ENCODE measurements around the gene NUP205.

NUP205 gene

DNA sequence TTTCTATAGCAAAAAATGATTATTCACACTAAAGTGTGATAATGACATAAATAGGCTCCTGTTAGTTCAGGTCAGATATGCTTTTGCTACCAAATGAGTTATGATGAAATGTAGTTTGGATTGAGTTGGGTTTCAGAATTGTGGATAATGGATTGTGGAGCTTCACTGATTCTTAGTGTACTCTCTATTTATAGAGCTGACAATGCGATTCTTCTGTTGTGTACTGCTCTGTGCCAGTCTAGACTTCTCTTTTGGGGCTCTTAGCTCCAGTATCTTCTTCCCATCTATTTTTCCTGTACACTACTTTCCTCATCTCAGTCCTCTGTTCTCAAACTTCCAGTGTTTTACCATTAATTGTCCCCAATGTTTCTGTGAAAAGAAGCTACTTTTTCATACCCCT is 112.1 kb downstream of the NUP205 start:
- Histone ChIP-seq H3K9me3 (ENCODE audit: low read length) (peaks cover 3% of the 10 kb centered on the region), H3K4me1 (ENCODE audit: insufficient read depth, low read length) (peaks cover 4% of the 10 kb centered on the region), H3K4me3 (ENCODE audit: low read length) (no peak overlapping the region), H3K27me3 (ENCODE audit: insufficient read depth, low read length) (no peaks in the 10 kb centered on the region), H2AFZ (ENCODE audit: low read depth, low read length) (no peak overlapping the region), H3K36me3 (ENCODE audit: insufficient read depth, low read length) (peaks cover 21% of the 10 kb centered on the region)

DNA sequence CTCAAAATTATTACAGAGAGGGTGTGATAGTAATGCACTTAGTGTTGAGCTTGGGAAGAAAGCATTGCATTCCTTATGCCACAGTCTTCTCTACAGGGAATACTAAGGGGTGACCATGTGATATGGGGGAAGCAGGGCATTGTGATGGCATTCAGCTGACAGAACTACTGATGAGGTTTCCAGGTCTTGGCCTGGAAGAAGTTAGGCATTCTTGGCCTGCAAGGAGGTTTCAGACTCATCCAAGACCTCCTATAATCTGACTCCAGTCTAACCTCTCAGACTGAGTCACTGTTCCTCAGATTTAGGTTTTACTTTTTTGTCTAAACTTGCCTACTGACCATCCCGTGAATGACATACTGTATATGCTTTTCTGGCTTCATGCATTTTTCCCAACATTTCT is 112.5 kb downstream of the NUP205 start:
- no peak overlapping the region for H3K4me3 ChIP-seq (ENCODE audit: low read length)
- no peak overlapping the region for H2AFZ ChIP-seq (ENCODE audit: low read depth, low read length)
- H3K9me3 ChIP-seq (ENCODE audit: low read length), result peaks cover 3% of the 10 kb centered on the region
- no peaks in the 10 kb centered on the region for H3K27me3 ChIP-seq (ENCODE audit: insufficient read depth, low read length)
- H3K36me3 ChIP-seq (ENCODE audit: insufficient read depth, low read length), result peaks cover 21% of the 10 kb centered on the region
- H3K4me1 ChIP-seq (ENCODE audit: insufficient read depth, low read length), result peaks cover 4% of the 10 kb centered on the region

DNA sequence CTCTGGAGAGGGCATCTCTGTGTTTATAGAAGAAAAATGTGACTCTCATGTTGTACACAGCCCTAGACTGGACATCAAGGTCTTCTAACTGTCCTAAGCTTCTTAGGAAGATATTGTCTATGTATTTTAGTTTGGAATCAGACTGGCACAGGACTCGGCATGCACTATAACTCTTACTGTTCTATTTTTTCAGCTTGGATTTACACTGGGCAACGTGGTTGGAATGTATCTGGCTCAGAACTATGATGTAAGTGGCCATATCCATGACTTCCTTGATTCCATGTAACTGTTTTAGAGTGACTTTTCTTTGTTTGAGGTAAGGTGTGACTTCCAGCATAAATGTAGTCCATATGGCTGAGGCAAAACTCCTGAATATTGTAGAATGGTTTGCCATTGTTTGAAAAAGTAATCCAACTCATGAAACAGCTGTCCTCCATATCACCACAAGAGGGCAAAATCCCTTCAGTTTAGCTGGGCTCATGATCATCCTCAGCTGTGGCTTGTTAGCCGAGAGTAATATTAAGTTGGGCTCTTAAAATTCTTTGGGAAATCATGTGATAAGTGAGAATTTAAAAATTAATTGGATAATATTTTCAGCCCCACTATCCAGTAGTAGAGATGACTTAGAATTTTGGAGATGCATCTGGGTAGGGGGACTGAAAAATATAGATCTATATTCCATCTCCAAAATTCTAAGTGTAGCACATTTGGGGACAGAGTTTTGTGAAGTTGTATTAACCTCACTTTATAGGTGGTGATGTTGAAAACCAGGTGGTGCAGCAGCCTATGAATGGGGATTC is 115.0 kb downstream of the NUP205 start:
- Histone ChIP-seq H3K4me3 (ENCODE audit: low read length) (no peak overlapping the region), H3K4me1 (ENCODE audit: insufficient read depth, low read length) (peaks cover 4% of the 10 kb centered on the region), H3K27me3 (ENCODE audit: insufficient read depth, low read length) (no peaks in the 10 kb centered on the region), H3K36me3 (ENCODE audit: insufficient read depth, low read length) (peaks cover 40% of the 10 kb centered on the region), H2AFZ (ENCODE audit: low read depth, low read length) (no peak overlapping the region), H3K9me3 (ENCODE audit: low read length) (peaks cover 3% of the 10 kb centered on the region)

DNA sequence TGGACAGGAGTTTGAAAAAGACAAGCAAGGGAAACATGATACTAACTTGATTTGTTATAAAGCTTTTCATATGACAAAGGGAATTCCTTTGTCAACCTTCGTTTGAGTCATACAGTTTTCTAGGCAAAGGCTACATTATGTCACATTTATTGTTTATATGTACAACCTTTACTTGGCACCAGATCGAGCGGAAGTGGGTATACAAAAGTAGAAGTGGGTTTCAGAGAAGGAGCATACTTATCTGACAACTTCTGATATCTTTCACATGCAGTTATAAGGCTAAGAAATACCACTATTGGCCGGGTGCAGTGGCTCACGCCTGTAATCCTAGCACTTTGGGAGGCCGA is 115.6 kb downstream of the NUP205 start:
- H3K9me3 ChIP-seq (ENCODE audit: low read length), result peaks cover 2% of the 10 kb centered on the region
- H2AFZ ChIP-seq (ENCODE audit: low read depth, low read length), result no peak overlapping the region
- peaks cover 46% of the 10 kb centered on the region for H3K36me3 ChIP-seq (ENCODE audit: insufficient read depth, low read length)
- no peaks in the 10 kb centered on the region for H3K27me3 ChIP-seq (ENCODE audit: insufficient read depth, low read length)
- H3K4me3 ChIP-seq (ENCODE audit: low read length), result no peak overlapping the region
- H3K4me1 ChIP-seq (ENCODE audit: insufficient read depth, low read length), result peaks cover 4% of the 10 kb centered on the region

DNA sequence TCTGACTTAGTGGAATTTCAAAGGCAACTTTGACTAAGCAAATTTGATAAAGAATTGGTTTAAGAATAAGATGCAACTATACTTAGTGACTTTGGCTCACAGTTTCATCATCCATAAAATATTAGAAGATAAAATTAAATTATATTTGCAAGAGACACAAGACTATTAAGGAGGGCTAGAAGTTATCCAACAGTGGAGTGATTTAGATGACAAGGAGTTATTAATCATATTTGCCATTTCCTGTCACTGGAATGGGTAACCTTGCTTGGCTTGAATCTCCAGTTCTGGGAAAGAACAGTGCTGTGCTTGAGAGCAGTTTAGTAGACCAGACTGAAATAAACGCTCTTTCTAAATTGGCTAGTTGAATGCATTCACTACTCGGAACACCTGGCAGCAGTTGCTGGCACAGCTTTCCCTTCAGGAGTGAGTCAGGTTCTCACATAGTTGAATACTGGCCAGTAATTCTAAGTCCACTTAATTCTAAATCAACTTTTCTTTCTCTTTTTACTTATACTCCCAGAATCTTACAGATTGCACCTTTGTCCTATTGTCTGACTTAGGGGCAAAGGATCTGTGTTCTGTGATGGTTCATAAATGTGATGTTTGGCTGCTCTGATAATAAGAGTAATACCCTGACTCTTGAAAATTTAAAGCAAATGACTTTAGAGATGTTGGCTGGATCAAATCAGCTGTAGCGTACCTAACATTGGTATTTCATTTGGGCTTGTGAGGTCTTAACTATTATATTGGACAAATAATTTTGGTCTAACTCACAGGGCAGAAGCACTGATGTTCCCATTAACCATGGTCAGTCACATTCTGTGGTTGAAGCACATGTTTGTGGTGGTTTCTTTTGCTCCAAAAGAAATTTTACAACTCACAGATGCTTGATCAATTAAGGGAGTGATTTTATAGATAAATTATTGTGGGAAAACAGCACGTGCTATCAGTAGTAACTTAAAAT is 121.2 kb downstream of the NUP205 start:
- H3K27me3 ChIP-seq (ENCODE audit: insufficient read depth, low read length), result no peaks in the 10 kb centered on the region
- no peak overlapping the region for H2AFZ ChIP-seq (ENCODE audit: low read depth, low read length)
- peaks cover 38% of the 10 kb centered on the region for H3K36me3 ChIP-seq (ENCODE audit: insufficient read depth, low read length)
- no peaks in the 10 kb centered on the region for H3K9me3 ChIP-seq (ENCODE audit: low read length)
- H3K4me3 ChIP-seq (ENCODE audit: low read length), result no peak overlapping the region
- H3K4me1 ChIP-seq (ENCODE audit: insufficient read depth, low read length), result no peaks in the 10 kb centered on the region

DNA sequence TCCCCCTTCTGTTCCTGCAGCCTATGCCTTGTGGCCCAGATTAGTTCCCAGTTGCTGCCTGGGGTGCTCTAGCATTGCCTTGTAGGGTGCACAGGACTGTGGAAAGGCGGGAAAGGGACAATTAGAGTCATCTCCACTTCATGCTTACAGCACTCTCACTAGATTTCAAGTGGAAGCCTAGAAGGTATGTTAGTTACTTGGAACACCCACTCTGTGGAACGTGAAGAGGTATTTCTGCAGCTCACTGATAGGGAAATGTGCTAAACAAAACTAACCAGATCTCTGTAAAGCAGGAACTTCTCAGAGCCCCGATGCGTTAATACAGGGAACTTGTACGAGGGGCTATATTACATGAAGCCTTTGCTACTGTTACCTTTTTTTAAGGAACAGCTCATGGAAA is 124.0 kb downstream of the NUP205 start:
- H3K36me3 ChIP-seq (ENCODE audit: insufficient read depth, low read length), result peaks cover 13% of the 10 kb centered on the region

DNA sequence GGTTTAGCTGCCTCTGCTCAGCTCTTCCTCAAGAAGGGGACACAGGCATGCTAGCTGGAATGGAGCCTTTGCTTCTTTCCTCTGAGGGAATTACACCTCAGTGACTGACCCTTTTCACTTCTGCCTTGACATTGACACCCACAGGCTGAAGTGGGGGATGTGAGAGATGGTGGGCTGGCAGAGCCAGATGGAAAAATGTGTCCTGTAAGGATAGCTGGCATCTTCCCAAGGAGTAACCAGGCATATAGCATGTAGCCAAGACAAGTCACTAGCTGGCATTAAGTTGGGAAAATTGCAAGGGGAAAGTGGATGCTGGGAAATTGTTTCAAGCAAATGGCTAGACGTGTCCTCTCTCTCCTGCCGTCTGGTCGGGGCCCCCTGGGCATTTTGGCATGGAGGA is 124.5 kb downstream of the NUP205 start:
- Histone ChIP-seq H3K36me3 (ENCODE audit: insufficient read depth, low read length) (peaks cover 11% of the 10 kb centered on the region), H3K4me1 (ENCODE audit: insufficient read depth, low read length) (no peaks in the 10 kb centered on the region), H3K4me3 (ENCODE audit: low read length) (no peak overlapping the region), H2AFZ (ENCODE audit: low read depth, low read length) (no peak overlapping the region), H3K27me3 (ENCODE audit: insufficient read depth, low read length) (no peaks in the 10 kb centered on the region), H3K9me3 (ENCODE audit: low read length) (no peaks in the 10 kb centered on the region)

More for the DNA sequence above, 124.0 kb downstream of the NUP205 start:
- no peaks in the 10 kb centered on the region for H3K4me1 ChIP-seq (ENCODE audit: insufficient read depth, low read length)
- H2AFZ ChIP-seq (ENCODE audit: low read depth, low read length), result no peak overlapping the region
- H3K27me3 ChIP-seq (ENCODE audit: insufficient read depth, low read length), result no peaks in the 10 kb centered on the region
- H3K9me3 ChIP-seq (ENCODE audit: low read length), result no peaks in the 10 kb centered on the region
- no peak overlapping the region for H3K4me3 ChIP-seq (ENCODE audit: low read length)

DNA sequence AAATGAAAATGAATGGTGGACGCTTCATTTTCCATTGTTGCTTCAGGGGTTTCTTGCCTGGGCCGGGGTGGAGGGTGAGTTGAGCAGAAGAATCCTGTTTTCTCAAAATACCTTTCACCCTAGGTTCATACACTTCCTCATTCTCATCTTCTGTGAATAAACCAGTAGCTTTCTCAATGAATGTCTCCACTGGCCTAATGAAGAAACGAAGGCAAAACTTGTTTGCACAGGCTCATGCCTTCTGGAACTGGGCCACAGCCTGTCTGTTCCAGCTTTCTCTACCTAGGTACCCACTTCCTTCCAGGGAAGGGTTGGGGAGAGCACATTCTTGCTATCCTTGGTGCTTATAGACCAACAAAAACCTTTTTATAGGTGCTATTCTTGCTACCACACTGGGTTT is 125.9 kb downstream of the NUP205 start:
- no peak overlapping the region for H2AFZ ChIP-seq (ENCODE audit: low read depth, low read length)
- no peaks in the 10 kb centered on the region for H3K4me1 ChIP-seq (ENCODE audit: insufficient read depth, low read length)
- H3K27me3 ChIP-seq (ENCODE audit: insufficient read depth, low read length), result no peaks in the 10 kb centered on the region
- no peaks in the 10 kb centered on the region for H3K36me3 ChIP-seq (ENCODE audit: insufficient read depth, low read length)
- H3K4me3 ChIP-seq (ENCODE audit: low read length), result no peak overlapping the region
- no peaks in the 10 kb centered on the region for H3K9me3 ChIP-seq (ENCODE audit: low read length)

DNA sequence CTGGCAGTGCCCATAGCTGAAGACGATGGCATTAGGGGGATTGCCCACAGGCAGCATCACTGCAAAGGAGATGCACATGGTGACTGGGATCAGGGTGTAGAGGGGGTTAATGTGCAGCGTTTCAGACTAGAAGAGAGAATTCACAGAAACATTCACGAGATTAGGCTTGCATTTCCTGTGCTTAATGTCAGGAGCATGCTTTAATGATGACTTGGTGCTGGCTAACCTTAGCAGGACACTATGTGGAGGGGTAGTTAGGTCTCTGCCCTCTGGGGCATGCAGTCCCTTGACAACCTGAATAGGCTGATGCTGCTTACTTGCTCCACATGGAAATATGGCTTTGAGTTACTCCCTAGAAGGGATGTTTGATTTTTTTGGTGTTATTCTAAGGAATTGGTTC is 126.4 kb downstream of the NUP205 start:
- no peaks in the 10 kb centered on the region for H3K27me3 ChIP-seq (ENCODE audit: insufficient read depth, low read length)
- no peaks in the 10 kb centered on the region for H3K36me3 ChIP-seq (ENCODE audit: insufficient read depth, low read length)
- no peaks in the 10 kb centered on the region for H3K4me1 ChIP-seq (ENCODE audit: insufficient read depth, low read length)
- no peaks in the 10 kb centered on the region for H3K9me3 ChIP-seq (ENCODE audit: low read length)
- H2AFZ ChIP-seq (ENCODE audit: low read depth, low read length), result no peak overlapping the region
- no peak overlapping the region for H3K4me3 ChIP-seq (ENCODE audit: low read length)

DNA sequence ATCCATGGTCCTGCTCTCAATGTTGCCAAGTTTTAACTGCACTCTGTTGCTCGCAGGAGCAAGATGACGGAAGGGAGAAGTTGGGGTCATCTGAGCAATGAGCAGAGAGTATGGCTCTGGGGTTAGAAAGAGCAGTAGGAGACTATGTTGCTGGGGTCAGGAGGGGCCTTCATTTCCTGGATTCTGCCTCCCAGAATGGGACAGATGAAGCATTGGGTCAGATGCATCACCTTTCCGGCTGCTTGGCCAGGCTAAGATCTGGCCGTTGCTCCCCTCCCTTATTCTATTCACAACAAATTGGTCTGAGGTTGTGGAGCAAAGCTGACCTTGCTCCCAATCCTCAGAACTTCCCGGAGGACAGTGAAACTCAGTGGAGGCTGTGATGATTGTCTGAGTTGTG is 127.0 kb downstream of the NUP205 start:
- no peaks in the 10 kb centered on the region for H3K9me3 ChIP-seq (ENCODE audit: low read length)
- no peaks in the 10 kb centered on the region for H3K27me3 ChIP-seq (ENCODE audit: insufficient read depth, low read length)
- no peak overlapping the region for H2AFZ ChIP-seq (ENCODE audit: low read depth, low read length)
- peaks cover 5% of the 10 kb centered on the region for H3K36me3 ChIP-seq (ENCODE audit: insufficient read depth, low read length)
- no peaks in the 10 kb centered on the region for H3K4me1 ChIP-seq (ENCODE audit: insufficient read depth, low read length)
- no peak overlapping the region for H3K4me3 ChIP-seq (ENCODE audit: low read length)

DNA sequence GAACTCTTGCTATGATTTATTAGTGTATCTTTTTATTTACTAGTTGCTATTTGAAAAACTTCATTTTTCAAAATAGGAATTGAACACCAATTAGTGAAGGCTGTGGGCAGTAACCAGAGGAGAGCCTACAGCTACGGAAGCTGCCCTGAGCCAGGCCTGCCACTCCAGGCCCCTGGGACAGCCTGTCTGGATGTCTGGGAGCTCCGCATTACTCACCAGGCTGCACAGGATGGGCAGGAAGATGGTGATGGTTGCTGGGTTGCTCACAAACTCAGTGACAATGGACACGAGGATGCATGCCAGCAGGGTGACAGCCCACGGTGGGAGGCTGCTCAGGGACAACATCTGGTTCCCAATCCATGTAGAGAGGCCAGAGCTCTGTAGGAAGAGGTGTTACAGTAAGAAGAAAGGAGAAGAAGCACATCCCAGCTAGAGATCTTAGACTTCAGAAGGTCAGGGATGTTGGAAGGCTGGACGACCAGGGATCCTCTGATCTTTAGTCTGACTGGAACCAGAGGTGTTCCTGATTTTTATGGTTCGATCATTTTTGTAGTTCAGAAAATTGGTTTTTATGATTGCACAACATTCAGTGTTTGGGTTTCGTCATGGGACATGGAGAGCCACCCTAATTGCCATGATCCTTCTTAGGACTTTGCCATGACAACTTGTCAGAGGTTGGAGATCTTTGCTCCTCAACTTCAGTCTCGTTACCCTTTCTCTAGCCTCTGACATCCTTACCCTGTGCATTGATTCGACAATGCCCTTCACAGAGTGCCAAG is 127.8 kb downstream of the NUP205 start:
- Histone ChIP-seq H3K4me3 (ENCODE audit: low read length) (no peak overlapping the region), H3K4me1 (ENCODE audit: insufficient read depth, low read length) (no peaks in the 10 kb centered on the region), H3K27me3 (ENCODE audit: insufficient read depth, low read length) (no peaks in the 10 kb centered on the region), H3K36me3 (ENCODE audit: insufficient read depth, low read length) (peaks cover 5% of the 10 kb centered on the region), H3K9me3 (ENCODE audit: low read length) (no peaks in the 10 kb centered on the region), H2AFZ (ENCODE audit: low read depth, low read length) (no peak overlapping the region)

DNA sequence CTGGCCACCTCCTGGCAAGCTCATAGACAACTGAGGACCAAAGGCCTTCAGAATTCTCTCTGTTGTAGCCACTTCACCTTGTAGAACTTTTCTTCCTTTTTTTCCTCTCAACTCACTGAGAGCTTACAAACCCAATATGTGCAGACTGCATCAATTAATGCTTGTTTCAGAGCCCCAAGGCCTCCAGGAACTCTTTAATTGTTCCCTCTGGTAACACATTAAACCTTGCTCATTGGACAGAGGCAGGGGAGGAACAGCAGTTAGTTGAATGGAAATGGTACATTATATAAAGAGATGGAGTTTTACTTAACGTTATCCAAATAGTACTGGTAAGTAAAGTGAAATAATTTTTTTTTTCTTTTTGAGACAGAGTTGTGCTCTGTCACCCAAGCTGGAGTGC is 129.7 kb downstream of the NUP205 start:
- Histone ChIP-seq H3K9me3 (ENCODE audit: low read length) (no peaks in the 10 kb centered on the region), H3K27me3 (ENCODE audit: insufficient read depth, low read length) (no peaks in the 10 kb centered on the region), H3K4me3 (ENCODE audit: low read length) (no peak overlapping the region), H3K4me1 (ENCODE audit: insufficient read depth, low read length) (no peaks in the 10 kb centered on the region), H3K36me3 (ENCODE audit: insufficient read depth, low read length) (peaks cover 14% of the 10 kb centered on the region), H2AFZ (ENCODE audit: low read depth, low read length) (no peak overlapping the region)

DNA sequence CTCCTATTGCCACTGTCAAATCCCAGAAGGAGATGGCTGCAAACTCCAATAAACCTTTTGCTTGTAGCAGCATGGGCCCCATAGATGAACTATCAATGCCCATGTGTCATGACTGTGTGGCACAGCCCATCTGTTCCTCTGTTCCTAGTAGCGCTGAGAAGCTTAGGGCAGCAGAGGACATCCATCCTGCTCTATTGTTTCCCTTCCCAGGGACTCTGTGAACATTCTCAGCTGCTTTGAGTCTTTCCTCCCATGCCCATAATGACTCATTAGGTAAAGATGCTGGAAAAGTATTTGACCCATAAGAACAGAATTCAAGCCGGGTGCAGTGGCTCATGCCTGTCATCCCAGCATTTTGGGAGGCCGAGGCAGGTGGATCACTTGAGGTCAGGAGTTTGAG is 132.8 kb downstream of the NUP205 start:
- H2AFZ ChIP-seq (ENCODE audit: low read depth, low read length), result no peak overlapping the region
- H3K36me3 ChIP-seq (ENCODE audit: insufficient read depth, low read length), result peaks cover 18% of the 10 kb centered on the region
- no peak overlapping the region for H3K4me3 ChIP-seq (ENCODE audit: low read length)
- no peaks in the 10 kb centered on the region for H3K27me3 ChIP-seq (ENCODE audit: insufficient read depth, low read length)
- H3K4me1 ChIP-seq (ENCODE audit: insufficient read depth, low read length), result no peaks in the 10 kb centered on the region
- H3K9me3 ChIP-seq (ENCODE audit: low read length), result no peaks in the 10 kb centered on the region
